IMR-90 (cell line): ENCODE results near the gene EDIL3. TPM values are rescaled to one million over a fixed set of nuclear protein-coding genes. Genes with fewer than 3 reads are reported as not detected.

ENCODE experiments used
- ATAC-seq: fragments of 200-7000 bp; cut with Tn5 transposase; 2 replicates; pipeline ENCODE4 v1.9.1; 2020; ENCODE audit warnings: low read depth, mild to moderate bottlenecking, moderate library complexity
- BruUV-seq: library from RNA; stranded (reverse); fragments of 400-500 nt; replicated peaks from 2 replicates; lab custom pipeline; 2021; lab: Mats Ljungman, UMichigan
- CTCF ChIA-PET: fragments of 300-600 bp; formaldehyde crosslinking; extraction: SDS; loops from one replicate; lab custom pipeline; 2021; ENCODE audit warnings: antibody characterized with exemption; lab: Yijun Ruan, JAX
- POLR2A ChIA-PET: fragments of 300-600 bp; sonication (Branson Sonifier 250); formaldehyde crosslinking; loops from one replicate; lab custom pipeline; 2022; ENCODE audit warnings: antibody characterized with exemption; ENCODE audit not compliant: unreplicated experiment; lab: Charles Lee
- DNase-seq: peaks from one replicate; pipeline ENCODE4 v3.0.0; 2013
- H2AFZ ChIP-seq: replicated peaks from 2 replicates; pipeline ENCODE3; 2013; ENCODE audit warnings: low read length, mild to moderate bottlenecking; ENCODE audit not compliant: poor library complexity
- H2AK5ac ChIP-seq: 2 replicates; pipeline ENCODE4 v1.6.1; 2013; ENCODE audit warnings: low read depth, low read length, inconsistent platforms
- H2AK9ac ChIP-seq: replicated peaks from 2 replicates; pipeline ENCODE3; 2013; ENCODE audit warnings: mild to moderate bottlenecking, low read depth, low read length, moderate library complexity; ENCODE audit not compliant: poor library complexity
- H2BK120ac ChIP-seq: 2 replicates; pipeline ENCODE4 v1.6.1; 2013; ENCODE audit warnings: low read depth, low read length, inconsistent platforms
- H2BK15ac ChIP-seq: 3 replicates; pipeline ENCODE4 v1.6.1; 2013; ENCODE audit warnings: low read depth, low read length, inconsistent platforms
- H2BK20ac ChIP-seq: 2 replicates; pipeline ENCODE4 v1.6.1; 2013; ENCODE audit warnings: low read depth, mild to moderate bottlenecking, inconsistent platforms, low read length, moderate library complexity
- H2BK5ac ChIP-seq: 2 replicates; pipeline ENCODE4 v1.6.1; 2013; ENCODE audit warnings: mild to moderate bottlenecking, low read depth, low read length, inconsistent platforms; ENCODE audit not compliant: poor library complexity, severe bottlenecking
- H3K14ac ChIP-seq: replicated peaks from 2 replicates; pipeline ENCODE4 v1.6.1; 2013; ENCODE audit warnings: low read depth, low read length, inconsistent platforms
- H3K18ac ChIP-seq: 2 replicates; pipeline ENCODE4 v1.6.1; 2013; ENCODE audit warnings: low read depth, low read length, control low read depth
- H3K23ac ChIP-seq: 2 replicates; pipeline ENCODE4 v1.6.1; 2013; ENCODE audit warnings: low read depth, low read length, inconsistent platforms
- H3K27ac ChIP-seq: 2 replicates; pipeline ENCODE4 v1.5.1; 2013; ENCODE audit warnings: mild to moderate bottlenecking, control low read depth, low read length; ENCODE audit not compliant: insufficient read depth
- H3K27me3 ChIP-seq: 2 replicates; pipeline ENCODE4 v1.6.1; 2013; ENCODE audit warnings: low read length; ENCODE audit not compliant: control insufficient read depth, insufficient read depth
- H3K36me3 ChIP-seq: 2 replicates; pipeline ENCODE4 v1.6.1; 2013; ENCODE audit warnings: low read length, mixed read lengths; ENCODE audit not compliant: control insufficient read depth, insufficient read depth
- H3K4ac ChIP-seq: 2 replicates; pipeline ENCODE4 v1.6.1; 2013; ENCODE audit warnings: low read depth, low read length, inconsistent platforms
- H3K4me1 ChIP-seq: 2 replicates; pipeline ENCODE4 v1.6.1; 2013; ENCODE audit warnings: low read length, mixed read lengths; ENCODE audit not compliant: control insufficient read depth, insufficient read depth
- H3K4me2 ChIP-seq: 2 replicates; pipeline ENCODE4 v1.6.1; 2013; ENCODE audit warnings: low read depth, mild to moderate bottlenecking, control low read depth, low read length, moderate library complexity
- H3K4me3 ChIP-seq: 2 replicates; pipeline ENCODE4 v1.5.1; 2013; ENCODE audit warnings: low read depth, mild to moderate bottlenecking, control low read depth, low read length, moderate library complexity; ENCODE audit not compliant: insufficient read depth
- H3K56ac ChIP-seq: 2 replicates; pipeline ENCODE4 v1.6.1; 2013; ENCODE audit warnings: low read length, inconsistent platforms; ENCODE audit not compliant: insufficient read depth; ENCODE audit errors: extremely low read depth
- H3K79me1 ChIP-seq, 2 experiments: 2 replicates each; pipeline ENCODE4 v1.6.1; 2013; ENCODE audit warnings: low read length in 2 of 2, inconsistent platforms in 1 of 2, low read depth in 1 of 2
- H3K9ac ChIP-seq: 2 replicates; pipeline ENCODE4 v1.6.1; 2013; ENCODE audit warnings: low read depth, low read length, control low read depth
- H3K9me1 ChIP-seq: 2 replicates; pipeline ENCODE4 v1.6.1; 2013; ENCODE audit warnings: low read length, inconsistent platforms; ENCODE audit not compliant: insufficient read depth
- H3K9me3 ChIP-seq: 2 replicates; pipeline ENCODE4 v1.6.1; 2013; ENCODE audit warnings: low read length; ENCODE audit not compliant: control insufficient read depth, insufficient read depth
- H4K20me1 ChIP-seq: 2 replicates; pipeline ENCODE4 v1.6.1; 2013; ENCODE audit warnings: low read length, inconsistent platforms; ENCODE audit not compliant: insufficient read depth
- H4K5ac ChIP-seq: 2 replicates; pipeline ENCODE4 v1.6.1; 2013; ENCODE audit warnings: mild to moderate bottlenecking, low read depth, low read length, control low read depth
- H4K8ac ChIP-seq, 2 experiments: 2 replicates each; pipeline ENCODE4 v1.6.1; 2013; ENCODE audit warnings: low read depth in 2 of 2, low read length in 2 of 2, control low read depth in 1 of 2, inconsistent platforms in 1 of 2
- H4K91ac ChIP-seq: 2 replicates; pipeline ENCODE4 v1.6.1; 2013; ENCODE audit warnings: low read depth, low read length, inconsistent platforms; ENCODE audit not compliant: insufficient read depth
- BHLHE40 ChIP-seq: fragments of 150-350 bp; IDR thresholded peaks from 2 replicates; pipeline ENCODE4 v1.6.1; 2016; ENCODE audit warnings: mild to moderate bottlenecking, low read depth, low read length
- CHD1 ChIP-seq: IDR thresholded peaks from 2 replicates; pipeline ENCODE4 v1.6.1; 2012; ENCODE audit warnings: low read depth, low read length, improper control_type of control experiment
- FOS ChIP-seq: fragments of 150-350 bp; IDR thresholded peaks from 2 replicates; pipeline ENCODE4 v1.6.1; 2016; ENCODE audit warnings: low read depth, low read length
- MAFK ChIP-seq: IDR thresholded peaks from 2 replicates; pipeline ENCODE4 v1.6.1; 2012; ENCODE audit warnings: low read depth, low read length, improper control_type of control experiment
- MAZ ChIP-seq: IDR thresholded peaks from 2 replicates; pipeline ENCODE4 v1.6.1; 2012; ENCODE audit warnings: low read depth, mild to moderate bottlenecking, low read length, improper control_type of control experiment, moderate library complexity, borderline replicate concordance
- RCOR1 ChIP-seq: IDR thresholded peaks from 2 replicates; pipeline ENCODE4 v1.6.1; 2012; ENCODE audit warnings: mild to moderate bottlenecking, low read length, improper control_type of control experiment; ENCODE audit not compliant: insufficient replicate concordance
- WGBS, 2 experiments: methylation state at CpG; one replicate each; pipeline versions ENCODE4 v1.1.5 to v1.1.7; 2013; ENCODE audit warnings: missing lambda C conversion rate in 2 of 2; ENCODE audit not compliant: insufficient read length in 1 of 2; ENCODE audit errors: extremely low coverage in 2 of 2; 5-methylcytosine and 5-hydroxymethylcytosine counted together
- dilution Hi-C: fragments of 300-500 bp; cut with HindIII; formaldehyde crosslinking; loops from one replicate; pipeline ENCODE4 v1.14.3; 2018; ENCODE audit warnings: low sequenced_read_pairs; ENCODE audit not compliant: unreplicated experiment
- in situ Hi-C: fragments of 300-500 bp; cut with MboI; formaldehyde crosslinking; loops from 3 replicates; pipeline ENCODE4 v1.14.3; 2019; ENCODE audit warnings: low sequenced_read_pairs, inconsistent platforms, mixed read lengths
- intact Hi-C: fragments of 100-400 bp; cut with micrococcal nuclease; formaldehyde crosslinking; loops from 2 replicates; pipeline ENCODE4 v1.10.0; 2022
- polyA plus RNA-seq, 3 experiments: library from polyadenylated mRNA; depleted of rRNA; stranded (reverse); fragments of >200 nt; gene quantifications; 2 replicates each; pipeline ENCODE4 v1.2.3, GENCODE V29; 2012; ENCODE audit warnings: low replicate concordance in 1 of 3
- total RNA-seq: library from RNA; depleted of rRNA; stranded (reverse); fragments of >200 nt; gene quantifications from 2 replicates; pipeline ENCODE4 v1.2.3, GENCODE V29; 2012

The EDIL3 gene
- total and polyA plus RNA-seq, 2 of the 4 experiments (the other 2 are of a cell fraction), result 55.5 to 82.8 TPM

- Histone ChIP-seq H3K27me3 (no peaks in the 10 kb centered on the region), H3K9me3 (no peaks in the 10 kb centered on the region), H3K23ac (no peak overlapping the region), H3K9ac (no peak overlapping the region), H3K9me1 (no peaks in the 10 kb centered on the region), H2AFZ (no peak overlapping the region), H4K91ac (no peak overlapping the region), H2AK5ac (no peak overlapping the region), H3K56ac (no peak overlapping the region), H3K18ac (no peak overlapping the region), H4K20me1 (no peaks in the 10 kb centered on the region), H3K27ac (no peak overlapping the region), H2BK120ac (no peak overlapping the region), H2BK5ac (no peak overlapping the region), H3K79me1 (peaks cover 0 to 3% of the 10 kb centered on the region in 2 experiments; a peak in 1 of 4 replicates), H3K14ac (no peak overlapping the region), H2AK9ac (no peak overlapping the region), H4K8ac (no peak overlapping the region), H3K4ac (no peak overlapping the region), H3K4me1 (peaks cover 2% of the 10 kb centered on the region; the same call in 1 of the 2 replicates), H3K4me3 (no peak overlapping the region), H2BK15ac (no peak overlapping the region), H3K36me3 (no peaks in the 10 kb centered on the region), H3K4me2 (no peak overlapping the region), H4K5ac (no peak overlapping the region), H2BK20ac (no peak overlapping the region)
- DNase-seq, result no peak
- no peak for TF ChIP-seq RCOR1
- TF ChIP-seq FOS, result no peak
- TF ChIP-seq BHLHE40, result no peak
- TF ChIP-seq MAZ, result no peak
- TF ChIP-seq CHD1, result no peak
- no peak for TF ChIP-seq MAFK
- intact Hi-C loops, result no loop called here
- ChIA-PET CTCF (no interaction called here), POLR2A (no interaction called here)
- WGBS, 2 experiments, result no CpG with 5 or more reads among the region's 2 CpGs
- ATAC-seq, result no peak
- dilution Hi-C loops, result no loop called here
- BruUV-seq, result no TSS peak
- in situ Hi-C loops, result no loop called here
Measured at GRCh38 chr5:84392836-84393235, 8.2 kb upstream of the EDIL3 start.
